Left kidney (tissue), 2 donors: ENCODE data around the gene CHD5. TPM values are rescaled to one million over a fixed set of nuclear protein-coding genes. Genes with fewer than 3 reads are reported as not detected.

Experiments used
- DNase-seq: peaks from one replicate; pipeline ENCODE4 v3.0.0-alpha.2; 2013
- polyA plus RNA-seq: library from polyadenylated mRNA; unstranded; fragments of 120-200 nt; gene quantifications from one replicate; pipeline ENCODE4 v1.2.1, GENCODE V29; 2013; ENCODE audit not compliant: insufficient read length

Gene CHD5
- polyA plus RNA-seq, 1 donor = 0.28 TPM

DNA sequence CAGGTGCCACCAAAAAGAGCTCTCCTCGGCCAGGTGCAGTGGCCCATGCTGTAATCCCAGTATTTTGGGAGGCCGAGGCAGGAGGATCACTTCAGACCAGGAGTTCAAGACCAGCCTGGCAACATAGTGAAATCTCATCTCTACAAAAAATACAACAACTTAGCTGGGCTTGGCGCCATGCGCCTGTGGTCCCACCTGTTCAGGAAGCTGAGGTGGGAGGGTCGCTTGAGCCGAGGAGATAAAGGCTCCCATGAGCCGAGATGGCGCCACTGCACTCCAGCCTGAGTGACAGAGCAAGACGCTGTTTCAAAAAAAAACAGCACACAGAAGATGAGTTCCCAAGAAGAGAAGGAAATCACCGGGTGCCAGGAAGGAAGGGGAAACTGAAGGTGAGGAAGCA, 67.0 kb downstream of the CHD5 start:
- no peak for DNase-seq

DNA sequence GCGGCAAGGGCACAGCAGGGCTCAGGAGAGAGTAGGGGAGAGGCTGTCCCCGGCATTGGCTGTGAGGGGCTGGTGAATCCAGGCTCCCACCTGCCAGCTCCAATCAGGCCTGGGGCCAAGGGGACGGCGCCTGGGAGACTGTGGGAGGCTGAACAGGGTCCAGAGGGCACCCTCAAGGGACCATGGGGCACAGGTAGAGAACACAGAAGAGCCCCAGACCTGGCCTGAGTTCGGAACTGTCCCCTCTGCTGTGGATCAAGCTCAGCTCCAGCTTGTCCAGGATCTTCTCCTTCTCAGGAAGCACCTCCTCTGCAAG, 67.5 kb downstream of the CHD5 start:
- no peak for DNase-seq

DNA sequence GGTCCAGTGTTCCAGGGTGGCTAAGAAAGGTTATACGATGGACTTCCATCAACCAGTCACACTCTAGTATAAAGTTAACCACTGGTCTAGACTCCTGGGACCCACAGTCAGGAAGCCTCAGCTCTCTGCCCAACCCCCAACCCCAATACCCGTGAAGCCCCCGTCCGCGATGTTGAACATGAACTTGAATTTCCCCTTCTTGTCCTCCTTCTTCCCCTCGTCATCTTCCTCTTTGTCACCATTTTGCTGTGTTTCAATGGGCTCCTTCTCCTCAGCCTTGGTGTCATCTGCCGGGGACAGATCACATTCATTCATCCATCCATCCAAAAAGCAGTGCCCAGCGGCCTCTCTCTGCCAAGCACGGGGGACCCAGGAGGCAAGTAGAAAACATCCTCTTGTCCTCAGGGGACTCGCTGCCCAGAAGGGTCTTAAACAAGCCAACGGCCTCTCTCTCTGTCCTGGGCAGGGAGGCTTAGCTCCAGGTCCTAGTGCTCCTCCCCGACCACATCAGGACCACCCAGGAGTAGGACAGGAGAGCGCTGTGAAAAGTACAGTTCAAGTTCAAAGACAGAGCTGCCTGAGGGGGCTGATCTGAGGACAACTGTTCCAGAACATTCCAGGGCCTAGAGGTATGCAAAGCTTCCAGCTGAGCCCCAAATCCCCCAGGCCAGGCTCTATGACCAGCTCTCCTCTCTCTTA, 68.0 kb downstream of the CHD5 start:
- no peak for DNase-seq

DNA sequence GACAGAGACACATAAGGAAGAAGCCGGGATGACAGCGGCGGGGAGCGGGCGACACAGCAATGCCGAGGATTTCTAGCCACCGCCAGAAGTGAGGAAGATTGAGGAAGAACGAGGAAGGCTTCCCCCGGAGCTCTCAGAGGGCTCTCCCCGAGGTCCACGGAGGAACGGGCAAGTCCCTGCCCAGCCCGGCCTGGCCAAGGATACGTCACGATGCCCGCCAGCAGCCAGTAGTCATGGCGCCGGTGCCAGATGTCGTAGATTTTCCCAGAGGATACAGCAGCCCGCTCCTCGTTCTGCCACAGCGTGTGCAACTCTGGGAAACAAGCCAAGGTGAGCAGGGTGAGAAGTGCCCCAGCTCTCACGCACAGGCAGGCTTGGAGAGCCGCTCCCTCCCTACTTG, 68.5 kb downstream of the CHD5 start:
- DNase-seq = no peak

DNA sequence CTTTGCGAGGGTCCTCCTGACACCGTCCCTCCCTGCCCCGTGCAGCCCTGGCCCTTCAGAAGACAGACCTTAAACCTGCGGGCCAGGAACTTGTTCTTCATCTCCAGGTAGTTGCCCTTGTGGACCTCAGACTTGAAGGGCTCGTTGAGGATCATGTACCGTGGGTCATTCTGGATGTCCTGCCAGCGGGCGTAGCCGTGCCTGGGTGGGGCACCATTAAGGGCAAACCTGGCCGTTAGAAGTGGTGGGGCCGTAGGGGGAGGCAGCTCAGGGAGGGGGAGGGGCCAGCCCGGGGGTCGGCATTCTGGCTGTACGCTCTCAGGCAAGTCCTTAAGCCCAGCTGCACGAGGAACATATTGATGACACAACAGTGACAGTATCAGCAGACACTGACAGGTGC, 69.8 kb downstream of the CHD5 start:
- DNase-seq = no peak

DNA sequence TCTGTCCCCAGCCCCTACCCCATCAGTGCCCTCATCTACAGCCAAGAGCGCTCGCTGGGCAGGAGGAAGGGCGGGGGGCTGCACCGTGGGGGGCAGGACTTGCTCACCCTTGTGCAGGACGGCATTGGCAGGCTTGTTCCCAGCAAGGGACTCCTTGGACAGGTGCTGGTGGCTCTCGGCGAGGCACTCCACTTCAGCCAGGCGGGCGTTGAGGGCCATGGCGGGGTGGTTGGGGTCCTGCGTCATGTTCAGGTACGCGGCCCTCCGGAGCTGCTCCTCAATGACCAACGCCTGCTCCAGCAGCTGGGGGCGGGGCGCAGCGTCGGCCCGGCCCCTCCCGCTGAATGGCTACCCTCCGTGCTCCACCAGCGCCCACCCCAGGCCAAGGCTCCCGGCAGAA, 70.4 kb downstream of the CHD5 start:
- DNase-seq = no peak

DNA sequence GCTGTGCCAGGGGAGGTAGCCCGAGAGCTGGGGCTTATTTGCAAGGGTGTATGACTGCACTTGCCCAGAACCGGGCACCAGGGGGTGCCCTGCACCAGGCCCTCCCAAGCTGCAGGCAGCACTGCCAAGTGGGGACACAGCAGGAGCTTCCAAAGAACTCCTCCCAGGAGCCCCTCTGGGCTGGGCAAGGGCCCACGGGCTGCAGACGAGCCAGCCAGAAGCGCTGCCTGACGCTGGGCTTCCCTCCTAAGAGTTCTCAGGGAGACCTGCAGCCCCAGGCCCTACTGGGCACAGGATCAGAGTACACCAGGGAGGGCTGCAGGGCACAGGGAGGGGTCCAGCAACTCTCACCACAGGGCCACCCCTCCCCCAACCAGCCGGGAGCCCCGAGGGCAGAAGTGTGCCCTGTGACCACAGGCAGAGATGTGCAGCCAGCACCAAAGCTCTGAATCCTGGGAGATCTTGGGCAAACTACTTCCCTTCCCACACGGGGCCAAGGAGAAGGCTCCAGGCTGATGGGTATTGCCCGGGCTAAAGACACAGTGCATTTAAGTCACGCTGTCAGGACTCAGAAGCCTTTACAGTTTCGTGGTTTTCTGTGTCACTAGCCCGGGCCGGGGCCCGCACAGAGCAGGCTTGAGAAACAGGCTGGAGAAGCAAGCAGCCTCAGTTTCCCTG, 71.0 kb downstream of the CHD5 start:
- DNase-seq = peak; percentile 8

DNA sequence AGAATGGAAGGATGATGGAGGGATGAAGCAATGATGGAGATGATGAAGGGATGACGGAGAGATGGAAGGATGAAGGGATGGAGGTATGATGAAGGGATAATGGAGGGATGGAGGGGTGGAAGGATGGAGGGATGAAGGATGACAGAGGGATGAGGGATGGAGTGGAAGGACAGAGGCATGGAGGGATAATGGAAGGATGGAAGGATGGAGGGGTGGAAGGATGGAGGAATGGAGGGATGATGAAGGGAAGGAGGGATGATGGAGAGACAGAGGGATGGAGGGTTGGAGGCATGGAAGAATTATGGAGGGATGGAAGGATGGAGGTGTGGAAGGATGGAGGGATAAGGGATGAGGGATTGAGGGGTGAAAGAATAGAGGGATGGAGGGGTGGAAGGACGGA, 71.6 kb downstream of the CHD5 start:
- DNase-seq = no peak

DNA sequence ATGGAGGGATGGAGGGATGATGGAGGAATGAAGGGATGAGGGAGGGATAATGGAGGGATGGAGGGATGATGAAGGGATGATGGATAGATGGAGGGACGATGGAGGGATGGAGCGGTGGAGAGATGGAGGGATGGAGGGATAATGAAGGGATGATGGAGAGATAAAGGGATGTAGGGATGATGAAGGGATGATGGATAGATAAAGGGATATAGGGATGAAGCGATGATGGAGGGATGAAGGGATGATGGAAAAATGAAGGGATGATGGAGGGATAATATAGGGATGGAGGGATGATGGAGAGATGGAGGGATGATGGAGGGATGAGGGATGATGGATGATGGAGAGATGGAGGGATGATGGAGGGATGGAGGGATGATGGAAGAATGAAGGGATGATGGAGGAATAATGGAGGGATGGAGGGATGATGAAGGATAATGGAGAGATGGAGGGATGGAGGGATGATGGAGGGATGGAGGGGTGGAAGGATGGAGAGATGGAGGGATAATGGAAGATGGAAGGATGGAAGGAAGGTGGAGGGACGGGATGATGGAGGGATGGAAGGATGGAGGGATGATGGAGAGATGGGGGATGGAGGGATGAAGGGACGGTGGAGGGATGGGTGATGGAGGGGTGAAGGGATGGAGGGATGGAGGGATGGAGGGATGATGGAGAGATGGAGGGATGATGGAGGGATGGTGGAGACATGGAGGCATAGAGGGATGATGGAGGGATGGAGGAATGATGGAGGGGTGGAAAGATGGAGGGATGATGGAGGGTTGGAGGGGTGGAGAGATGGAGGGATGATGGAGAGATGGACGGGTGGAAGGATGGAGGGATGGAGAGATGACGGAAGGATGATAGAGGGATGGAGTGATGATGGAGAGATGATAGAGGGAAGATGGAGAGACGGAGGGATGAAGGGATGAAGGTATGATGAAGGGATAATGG, 72.4 kb downstream of the CHD5 start:
- no peak for DNase-seq

DNA sequence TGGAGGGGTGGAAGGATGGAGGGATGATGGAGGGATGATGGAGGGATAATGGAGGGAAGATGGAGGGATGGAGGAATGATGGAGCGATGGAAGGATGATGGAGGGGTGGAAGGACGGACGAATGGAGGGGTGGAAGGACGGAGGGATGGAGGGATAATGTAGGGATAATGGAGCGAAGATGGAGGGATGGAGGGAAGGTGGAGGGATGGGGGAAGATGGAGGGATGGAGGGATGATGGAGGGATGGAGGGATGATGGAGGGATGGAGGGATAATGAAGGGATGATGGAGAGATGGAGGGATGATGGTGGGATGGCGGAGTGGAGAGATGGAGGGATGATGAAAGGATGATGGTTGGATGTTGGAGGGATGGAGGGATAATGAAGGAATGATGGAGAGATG, 73.1 kb downstream of the CHD5 start:
- no peak for DNase-seq

DNA sequence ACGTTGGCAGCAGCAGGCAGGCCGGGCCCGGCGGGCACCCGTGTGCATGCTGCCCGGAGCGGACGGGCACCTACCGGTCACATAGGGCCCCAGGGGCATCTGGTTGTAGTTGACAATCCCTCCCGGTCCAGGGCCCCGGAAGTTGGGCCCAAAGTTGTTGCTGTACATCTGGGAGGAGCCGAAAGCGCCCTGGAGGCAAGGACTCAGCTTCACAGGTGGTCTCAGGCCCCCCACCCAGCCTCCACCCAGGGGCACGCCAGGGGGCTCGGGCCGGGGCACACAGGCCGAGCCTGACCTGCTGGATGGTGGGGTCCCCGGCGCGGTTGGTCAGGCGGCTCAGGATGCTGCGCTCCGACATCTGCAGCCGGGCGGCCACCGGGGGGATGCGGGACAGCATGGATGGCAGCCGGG, 73.8 kb downstream of the CHD5 start:
- DNase-seq = no peak

DNA sequence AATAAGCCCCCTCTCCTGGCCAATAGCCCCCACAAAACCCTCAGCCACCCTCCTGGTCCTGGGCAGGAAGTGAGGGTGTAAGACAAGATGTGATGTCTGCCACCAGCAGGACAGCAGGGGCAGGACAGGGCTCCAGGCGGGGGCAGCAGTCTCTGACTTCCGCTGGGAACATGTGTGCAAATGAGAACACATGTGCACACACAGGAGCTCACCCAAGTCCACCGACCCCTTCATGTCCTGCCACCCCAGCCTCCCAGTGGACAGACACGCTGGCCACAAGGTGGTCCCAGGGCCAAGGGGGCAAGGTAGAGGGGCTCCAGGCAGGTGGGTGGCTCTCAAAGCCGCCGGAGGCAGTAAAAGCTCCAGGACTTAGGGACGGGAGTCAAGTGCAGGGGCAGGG, 74.4 kb downstream of the CHD5 start:
- no peak for DNase-seq

DNA sequence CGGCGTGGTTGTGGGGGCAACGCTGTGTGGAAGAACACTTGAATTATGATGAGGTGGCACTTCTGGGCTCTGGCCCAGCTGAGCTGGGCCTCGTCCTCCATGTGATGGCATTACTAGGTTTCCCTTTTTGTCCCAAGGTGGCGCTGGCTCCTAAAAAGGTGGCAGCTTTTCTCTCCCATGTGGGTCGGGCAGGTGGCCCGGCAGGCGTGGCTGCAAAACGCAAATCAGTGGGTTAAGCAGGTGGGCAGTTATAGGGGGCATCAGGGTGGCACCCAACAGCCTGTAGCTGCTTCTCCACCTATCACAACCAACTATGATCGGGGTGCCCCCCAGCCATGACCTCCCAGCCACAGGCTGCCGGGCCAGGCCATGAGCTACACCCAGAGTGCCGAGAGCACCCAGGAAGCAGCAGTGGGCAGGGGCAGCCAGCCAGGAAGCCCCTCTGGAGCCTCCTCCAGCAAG, 74.9 kb downstream of the CHD5 start:
- no peak for DNase-seq

DNA sequence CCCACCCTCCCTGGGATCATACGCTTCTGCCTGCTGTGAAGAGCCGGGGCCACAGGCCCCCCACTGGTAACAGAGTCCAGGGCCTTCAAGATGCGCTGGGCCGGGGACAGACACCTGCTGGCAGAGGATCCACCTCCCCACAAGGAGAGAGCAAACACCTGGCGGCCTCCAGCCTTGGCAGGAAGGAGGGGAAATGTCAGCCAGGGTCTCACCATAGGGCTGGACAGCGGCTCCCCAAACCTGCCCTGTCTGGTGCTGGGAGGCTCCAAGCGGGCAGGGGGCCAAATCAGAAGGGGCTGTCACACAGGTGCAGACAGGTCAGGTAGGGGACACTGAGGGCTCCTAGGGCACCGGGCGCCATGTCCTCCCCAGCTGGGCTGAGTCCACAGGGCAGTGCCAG, 75.5 kb downstream of the CHD5 start:
- DNase-seq = no peak

DNA sequence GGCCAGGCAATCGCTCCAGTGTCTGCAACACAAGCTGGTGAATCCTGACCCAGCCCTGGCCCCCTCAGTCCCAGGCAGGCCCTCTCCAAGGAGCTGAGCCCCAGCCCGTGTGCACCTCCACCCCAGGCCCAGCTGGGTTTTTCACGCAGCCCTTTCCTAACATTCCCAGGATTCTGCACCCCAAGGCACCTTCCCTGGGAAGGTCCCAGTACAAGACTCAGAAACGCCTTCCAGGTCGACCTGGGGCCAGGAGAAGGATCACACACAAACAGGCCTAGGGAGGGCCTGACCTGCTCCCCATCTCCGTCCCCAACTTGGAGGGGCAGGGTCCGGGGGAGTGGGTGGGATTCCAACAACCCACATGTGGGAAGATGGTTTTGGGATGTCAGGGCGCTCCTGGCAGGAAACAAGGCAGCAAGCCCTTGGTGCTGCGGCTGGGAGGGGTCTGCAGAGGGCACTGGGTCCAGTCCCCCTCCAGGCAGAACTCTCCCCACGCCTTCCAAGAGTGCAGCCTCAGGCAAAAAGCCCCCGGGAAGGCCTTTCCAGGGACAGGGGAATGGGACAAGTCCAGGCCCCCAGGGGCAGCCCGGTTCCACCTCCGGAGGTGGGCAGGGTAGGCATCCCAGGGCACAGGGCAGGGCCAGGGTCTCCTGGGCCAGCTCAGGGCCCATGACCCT, 76.1 kb downstream of the CHD5 start:
- DNase-seq = no peak

DNA sequence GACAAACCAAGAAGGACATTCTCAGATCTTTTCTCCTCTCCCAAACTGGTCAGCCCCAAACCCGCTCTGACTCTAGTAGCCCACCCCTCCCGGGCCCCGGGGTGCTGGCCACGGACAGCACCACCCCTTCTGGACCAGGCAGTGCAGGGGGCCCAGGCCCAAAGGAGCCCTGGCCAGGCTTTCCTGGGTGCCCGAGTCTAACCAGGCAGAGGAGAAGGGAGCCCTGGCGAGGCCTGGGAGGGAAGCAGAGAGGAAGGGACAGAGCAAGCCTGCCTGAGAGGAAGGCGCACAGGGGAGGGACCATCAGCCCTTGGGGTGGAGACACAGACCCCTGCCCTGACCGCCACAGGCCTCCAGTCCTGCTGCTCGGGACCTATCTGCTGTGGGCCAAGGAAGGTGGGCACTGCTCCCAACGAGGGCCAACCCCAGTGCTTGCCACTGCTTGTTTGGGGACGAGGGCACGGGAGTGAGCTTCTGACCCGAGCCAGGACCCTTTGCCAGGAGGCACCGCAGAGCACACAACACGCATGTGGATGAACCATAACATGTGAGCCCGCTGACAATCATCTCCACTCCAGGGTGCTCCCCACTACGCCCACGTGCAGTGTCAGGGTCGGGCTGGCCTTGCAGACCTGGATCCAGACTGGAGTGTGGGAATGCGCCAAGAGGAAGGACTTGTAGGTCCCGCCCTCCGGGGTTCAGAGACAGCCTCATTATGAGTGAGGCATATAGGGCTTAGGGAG, 76.8 kb downstream of the CHD5 start:
- DNase-seq = no peak

DNA sequence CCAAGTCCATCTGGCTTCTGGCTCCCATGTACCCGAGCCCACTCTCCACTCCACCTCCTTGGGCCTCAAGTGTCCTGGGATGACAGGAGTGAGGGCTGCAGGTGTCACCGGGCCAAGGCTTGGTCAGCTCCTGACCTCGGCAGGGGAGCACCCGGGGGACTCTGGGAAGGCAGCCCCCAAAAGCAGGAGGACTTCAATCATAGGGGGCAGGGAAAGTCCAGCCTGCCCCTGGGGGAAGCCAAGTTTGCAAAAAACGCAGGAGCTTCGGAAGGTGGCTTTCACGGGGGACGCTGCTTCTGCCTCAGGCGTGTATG, 77.6 kb downstream of the CHD5 start:
- no peak for DNase-seq

DNA sequence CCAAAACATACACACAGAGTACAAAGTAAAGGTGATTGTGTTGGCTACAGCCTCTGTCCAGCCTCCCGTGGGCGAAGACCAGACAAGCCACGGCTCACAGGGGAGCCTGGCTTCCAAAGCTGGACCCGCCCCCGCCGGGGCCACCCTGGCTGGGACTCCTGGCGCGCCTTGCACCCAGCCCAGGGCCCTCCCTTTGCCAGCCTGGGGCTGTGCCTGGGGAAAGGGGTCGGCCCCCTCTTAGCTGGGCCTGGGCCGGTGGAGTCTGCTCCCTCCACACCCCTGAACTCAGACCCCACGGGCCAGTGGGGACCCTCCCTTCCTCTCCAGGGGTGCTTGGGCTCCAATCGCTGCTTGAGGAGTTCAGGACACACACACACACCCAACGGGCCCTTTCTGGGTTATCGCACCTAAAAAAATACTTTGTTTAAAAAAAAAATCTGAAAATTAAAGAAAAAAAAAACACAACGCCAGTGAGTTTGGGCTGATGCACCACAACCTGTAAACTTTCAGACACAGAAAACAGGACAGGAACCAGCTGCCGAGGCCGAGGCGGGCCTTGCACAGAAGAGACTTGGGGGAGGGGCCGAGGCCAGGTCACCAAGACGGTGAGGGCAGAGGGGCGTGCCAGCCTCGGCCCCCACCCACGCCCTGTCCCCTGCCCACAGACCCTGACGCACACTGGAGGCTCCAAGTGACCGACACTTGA, 78.1 kb downstream of the CHD5 start:
- DNase-seq = peak; percentile 11

DNA sequence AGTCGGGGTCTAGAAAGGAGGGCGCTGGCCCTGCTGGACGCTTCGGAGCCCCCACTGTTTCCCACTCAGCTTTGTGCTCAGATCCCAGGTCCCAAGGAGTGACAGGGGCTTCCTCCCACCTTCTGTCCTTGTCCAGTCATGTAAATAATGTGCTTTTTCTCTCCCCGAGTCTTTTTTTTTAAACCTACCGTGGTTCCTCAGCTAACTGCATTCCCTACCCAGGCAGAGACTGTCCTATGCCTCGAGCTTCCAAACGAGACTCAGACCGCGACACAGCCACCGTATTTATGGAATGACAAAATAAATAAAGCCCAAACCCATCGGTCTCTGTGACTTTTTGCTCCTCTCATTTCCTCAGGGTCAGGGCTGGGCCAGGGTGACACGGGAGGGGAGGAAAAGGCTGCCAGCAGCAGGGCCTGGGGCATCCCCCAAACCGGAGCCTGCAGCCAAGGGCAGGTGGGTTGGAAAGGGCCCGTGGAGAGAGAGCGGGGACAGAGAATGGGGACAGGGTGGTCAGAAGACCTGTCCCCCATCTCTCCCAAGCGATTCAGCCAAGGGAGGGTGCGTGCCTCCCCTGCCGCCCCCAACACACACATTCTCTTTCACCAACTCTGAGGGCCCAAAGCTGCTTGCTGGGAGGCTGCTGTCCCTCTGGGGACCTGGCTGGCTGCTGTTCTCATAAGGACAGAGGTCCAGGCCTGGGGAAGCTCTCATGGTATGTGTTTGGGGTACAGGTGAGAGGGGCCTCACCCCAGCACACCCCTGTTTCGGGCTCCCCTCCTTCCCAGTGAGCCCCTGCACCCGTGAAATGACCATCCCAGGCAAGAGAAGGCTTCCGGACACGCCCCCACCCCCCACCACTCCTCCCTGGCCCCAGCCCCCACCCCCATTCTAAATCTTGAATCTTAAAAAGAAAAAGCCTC, 79.0 kb downstream of the CHD5 start:
- no peak for DNase-seq
